Muscle layer of duodenum (tissue), 2 donors: ENCODE results near the gene STMN3.
"Not testable (repeated sequence)": the region's sequence is repeated elsewhere in the genome, so short reads cannot be mapped to it uniquely, and the experiment has no call there.

Source experiments
- H3K27ac ChIP-seq: one replicate; pipeline ENCODE4 v1.7.0; 2013; ENCODE audit warnings: mild to moderate bottlenecking, low read length
- H3K27me3 ChIP-seq: one replicate; pipeline ENCODE4 v1.7.0; 2013; ENCODE audit warnings: low read depth, mild to moderate bottlenecking, control low read depth, low read length
- H3K36me3 ChIP-seq, 2 donors: one replicate each; pipeline ENCODE4 v1.7.0; 2013; ENCODE audit warnings: low read length in 2 of 2, control low read depth in 1 of 2, mild to moderate bottlenecking in 1 of 2; ENCODE audit not compliant: insufficient read depth in 2 of 2, control insufficient read depth in 1 of 2
- H3K4me1 ChIP-seq, 2 donors: one replicate each; pipeline ENCODE4 v1.7.0; 2013; ENCODE audit warnings: low read length in 2 of 2, mild to moderate bottlenecking in 2 of 2, control low read depth in 1 of 2, moderate library complexity in 1 of 2; ENCODE audit not compliant: insufficient read depth in 2 of 2, control insufficient read depth in 1 of 2
- H3K4me3 ChIP-seq, 2 donors: one replicate each; pipeline ENCODE4 v1.7.0; 2013; ENCODE audit warnings: low read length in 2 of 2, low read depth in 1 of 2, mild to moderate bottlenecking in 1 of 2
- H3K9me3 ChIP-seq, 2 donors: one replicate each; pipeline ENCODE4 v1.7.0; 2013; ENCODE audit warnings: low read length in 2 of 2, control low read depth in 1 of 2, mild to moderate bottlenecking in 1 of 2; ENCODE audit not compliant: control insufficient read depth in 1 of 2
- donor health status: healthy.

Gene STMN3

DNA sequence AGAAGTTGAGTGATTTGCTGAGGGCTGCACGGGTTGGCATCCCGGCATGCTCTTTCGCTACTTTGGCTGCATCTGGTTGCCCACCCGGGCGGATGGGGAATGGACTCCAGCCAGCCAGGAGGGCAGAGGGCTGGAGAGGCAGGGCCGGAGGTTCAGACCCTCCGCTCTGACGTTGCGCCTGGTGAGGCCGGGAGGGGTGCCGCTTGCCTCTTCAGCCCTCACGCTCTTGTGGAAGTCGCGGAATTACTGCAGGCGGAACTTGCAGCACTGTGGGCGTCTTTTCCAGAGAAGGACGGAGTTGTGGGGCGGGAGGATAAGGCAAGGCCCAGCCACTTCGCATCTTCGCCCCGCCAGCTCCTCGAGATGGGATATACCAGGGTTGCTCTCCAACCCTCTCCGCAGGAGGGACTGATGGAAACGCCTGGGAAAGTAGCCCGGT lies 5.5 kb upstream of the STMN3 start:
- Histone ChIP-seq H3K4me1 (peaks cover 0 to 26% of the 10 kb centered on the region in 2 donors), H3K4me3 (peak overlapping the region; percentile 86 to 90), H3K9me3 (no peaks in the 10 kb centered on the region), H3K36me3 (peaks cover 10 to 22% of the 10 kb centered on the region in 2 donors), H3K27me3 (no peaks in the 10 kb centered on the region), H3K27ac (peak overlapping the region; percentile 84)

- Histone ChIP-seq H3K9me3 (no peaks in the 10 kb centered on the region), H3K27ac (peak within 1 kb of the TSS; percentile 84), H3K27me3 (no peaks in the 10 kb centered on the region), H3K36me3 (peaks cover 10 to 22% of the 10 kb centered on the region in 2 donors), H3K4me3 (peak within 1 kb of the TSS; percentile 86 to 90), H3K4me1 (peaks cover 0 to 30% of the 10 kb centered on the region in 2 donors)
Observed at GRCh38 chr20:63657937-63658748, 4.9 kb upstream of the STMN3 start, which contains the start of gene RTEL1. RTEL1 (plus strand) TSS chr20:63658312; CDS start chr20:63659403, 1,091 bp downstream.

GRCh38 chr20:63657260-63657936 lies 4.2 kb upstream of the STMN3 start:
- Histone ChIP-seq H3K36me3 (peaks cover 7 to 15% of the 10 kb centered on the region in 2 donors), H3K27ac (peak overlapping the region; percentile 84), H3K27me3 (no peaks in the 10 kb centered on the region), H3K4me3 (peak overlapping the region; percentile 86 to 90), H3K4me1 (peaks cover 0 to 35% of the 10 kb centered on the region in 2 donors), H3K9me3 (no peaks in the 10 kb centered on the region)

- H3K4me1 ChIP-seq = peaks cover 0 to 44% of the 10 kb centered on the region in 2 donors
- peaks cover 0 to 6% of the 10 kb centered on the region in 2 donors for H3K36me3 ChIP-seq
- no peaks in the 10 kb centered on the region for H3K9me3 ChIP-seq
- peaks cover 5% of the 10 kb centered on the region for H3K27me3 ChIP-seq
- no peak overlapping the region for H3K27ac ChIP-seq
- H3K4me3 ChIP-seq = no peak overlapping the region
Observed at GRCh38 chr20:63656451-63656850, 3.2 kb upstream of the STMN3 start.

- H3K27ac ChIP-seq = no peak overlapping the region
- peaks cover 0 to 47% of the 10 kb centered on the region in 2 donors for H3K4me1 ChIP-seq
- no peaks in the 10 kb centered on the region for H3K36me3 ChIP-seq
- no peak overlapping the region for H3K4me3 ChIP-seq
- H3K9me3 ChIP-seq = no peaks in the 10 kb centered on the region
- H3K27me3 ChIP-seq = peaks cover 5% of the 10 kb centered on the region
Observed at GRCh38 chr20:63655249-63655648, 2.0 kb upstream of the STMN3 start.

DNA sequence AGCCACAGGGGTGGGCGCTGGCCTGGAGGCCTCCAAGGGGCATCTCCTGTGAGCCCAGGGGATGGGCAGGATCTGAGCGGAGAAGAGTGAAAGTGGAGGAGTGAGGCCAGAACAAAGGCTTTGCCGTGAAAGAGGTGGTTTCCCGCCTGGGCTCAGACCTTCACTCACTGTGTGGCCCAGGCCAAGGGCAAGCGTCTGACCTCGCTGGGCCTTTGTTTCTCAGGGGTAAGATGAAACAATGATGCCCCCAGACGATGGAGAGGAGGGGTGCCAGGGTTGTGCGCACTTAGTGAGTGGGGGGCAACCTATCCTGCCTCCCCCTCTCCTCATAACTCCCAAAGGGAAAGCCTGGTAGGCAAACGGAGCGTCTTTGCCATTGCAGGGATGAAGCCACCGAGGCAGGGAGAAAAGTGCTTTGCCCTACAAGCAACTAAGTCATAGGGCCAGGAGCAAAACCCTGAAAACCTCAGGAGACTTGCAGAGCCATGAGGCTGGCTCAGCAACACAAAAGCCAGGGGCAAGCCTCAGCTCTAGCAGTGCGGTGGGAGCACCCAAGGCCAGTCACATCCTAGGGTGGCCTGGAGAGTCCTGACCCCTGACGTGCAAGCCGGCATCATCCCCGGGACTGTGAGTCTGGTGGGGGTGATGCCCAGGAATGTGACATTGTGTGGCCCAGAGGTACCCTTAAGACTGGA lies 897 bp upstream of the STMN3 start:
- Histone ChIP-seq H3K27ac (no peak overlapping the region), H3K4me3 (peak overlapping the region; percentile 40 to 68)

GRCh38 chr20:63652192-63652980 lies 838 bp downstream of the STMN3 start:
- peaks cover 5% of the 10 kb centered on the region for H3K27me3 ChIP-seq
- peak overlapping the region; percentile 21 to 68 for H3K4me3 ChIP-seq
- H3K9me3 ChIP-seq = no peaks in the 10 kb centered on the region
- no peaks in the 10 kb centered on the region for H3K36me3 ChIP-seq
- H3K27ac ChIP-seq = no peak overlapping the region
- peaks cover 0 to 27% of the 10 kb centered on the region in 2 donors for H3K4me1 ChIP-seq

More for the DNA sequence above, 897 bp upstream of the STMN3 start:
- Histone ChIP-seq H3K36me3 (no peaks in the 10 kb centered on the region), H3K9me3 (no peaks in the 10 kb centered on the region), H3K27me3 (peaks cover 5% of the 10 kb centered on the region), H3K4me1 (peaks cover 0 to 38% of the 10 kb centered on the region in 2 donors)

DNA sequence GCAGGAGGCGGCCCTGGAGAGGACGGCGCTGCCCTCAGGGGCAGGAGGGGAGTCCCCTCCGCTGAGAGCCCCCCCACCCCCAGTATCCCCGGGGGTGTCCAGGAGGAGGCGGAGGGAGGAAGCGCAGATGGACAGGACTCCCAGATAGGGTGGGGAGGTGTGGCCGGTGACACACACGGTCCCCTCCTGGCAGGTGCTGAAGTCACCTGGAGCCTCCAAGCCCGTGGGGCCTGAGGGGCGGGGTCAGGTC lies 1.4 kb downstream of the STMN3 start:
- H3K36me3 ChIP-seq = no peaks in the 10 kb centered on the region
- H3K4me3 ChIP-seq = peak overlapping the region; percentile 21 to 68
- H3K4me1 ChIP-seq = peaks cover 0 to 24% of the 10 kb centered on the region in 2 donors
- no peak overlapping the region for H3K27ac ChIP-seq
- no peaks in the 10 kb centered on the region for H3K9me3 ChIP-seq
- peaks cover 5% of the 10 kb centered on the region for H3K27me3 ChIP-seq

GRCh38 chr20:63650486-63650885 lies 2.7 kb downstream of the STMN3 start:
- not testable (repeated sequence) for H3K27me3 ChIP-seq, H3K27ac ChIP-seq, H3K36me3 ChIP-seq, H3K4me3 ChIP-seq, H3K9me3 ChIP-seq
- peaks cover 0 to 24% of the 10 kb centered on the region in 2 donors for H3K4me1 ChIP-seq

DNA sequence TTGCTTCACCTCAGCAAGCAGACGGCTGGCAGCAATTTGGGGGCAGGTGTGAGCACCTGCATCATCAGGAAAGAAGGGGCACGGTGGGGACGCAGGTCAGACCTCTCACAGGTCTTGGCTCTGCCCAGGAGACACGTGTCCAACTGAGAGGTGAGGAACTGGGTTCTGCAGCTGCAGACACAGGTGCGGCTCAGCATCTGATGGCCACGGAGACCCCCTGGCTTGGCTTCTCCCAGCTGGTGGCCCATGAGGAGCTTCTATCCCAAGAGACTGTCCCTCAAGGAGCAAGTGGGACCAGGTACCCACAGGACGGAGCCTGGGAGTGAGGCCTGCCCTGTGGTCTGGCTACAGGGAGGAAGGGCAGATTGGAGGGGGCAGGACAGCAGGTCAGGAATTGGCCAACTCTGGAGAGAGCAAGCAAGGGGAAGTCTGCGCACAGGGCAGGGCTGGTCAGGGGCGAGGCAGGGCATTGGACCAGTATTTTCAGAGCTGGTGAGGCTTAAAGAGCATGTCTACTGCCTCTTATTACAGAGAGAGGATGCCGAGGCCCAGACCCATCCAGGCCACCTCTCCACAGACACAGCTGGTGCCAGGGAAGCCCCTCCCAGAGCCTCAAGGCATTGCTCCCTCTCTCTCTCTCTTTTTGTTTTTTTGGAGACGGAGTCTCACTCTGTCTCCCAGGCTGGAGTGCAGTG lies 4.2 kb downstream of the STMN3 start:
- Histone ChIP-seq H3K4me3 (no peak overlapping the region), H3K9me3 (no peaks in the 10 kb centered on the region)

More for the DNA sequence above, 4.2 kb downstream of the STMN3 start:
- Histone ChIP-seq H3K27ac (no peak overlapping the region), H3K27me3 (peaks cover 5% of the 10 kb centered on the region), H3K36me3 (no peaks in the 10 kb centered on the region), H3K4me1 (peaks cover 0 to 22% of the 10 kb centered on the region in 2 donors)
